WTC11 (cell line): ENCODE measurements around the gene TBL1X.

ENCODE experiments used
- AFF4 ChIP-seq: sonication (generic); formaldehyde crosslinking; IDR thresholded peaks from 2 replicates; pipeline ENCODE4 v1.8.1; 2023; ENCODE audit warnings: mild to moderate bottlenecking, missing genetic modification reagents, borderline replicate concordance
- ATF1 ChIP-seq: sonication (generic); formaldehyde crosslinking; IDR thresholded peaks from 2 replicates; pipeline ENCODE4 v1.8.1; 2023; ENCODE audit warnings: mild to moderate bottlenecking, moderate library complexity, missing genetic modification reagents
- FOXK1 ChIP-seq: sonication (generic); formaldehyde crosslinking; IDR thresholded peaks from 2 replicates; pipeline ENCODE4 v1.8.0; 2022; ENCODE audit warnings: mild to moderate bottlenecking, moderate library complexity, missing genetic modification reagents
- GABPB1 ChIP-seq: sonication (generic); formaldehyde crosslinking; IDR thresholded peaks from 2 replicates; pipeline ENCODE4 v1.8.1; 2023; ENCODE audit warnings: mild to moderate bottlenecking, missing genetic modification reagents
- HMGA2 ChIP-seq: fragments of 250-450 bp; sonication (Bioruptor Pico); IDR thresholded peaks from 2 replicates; pipeline ENCODE4 v1.4.0; 2021; ENCODE audit warnings: mild to moderate bottlenecking, moderate library complexity
- NR1H2 ChIP-seq: sonication (generic); formaldehyde crosslinking; IDR thresholded peaks from 2 replicates; pipeline ENCODE4 v1.9.0; 2021; ENCODE audit warnings: mild to moderate bottlenecking, moderate library complexity, missing genetic modification reagents
- PRRX2 ChIP-seq: fragments of 250-450 bp; sonication (Bioruptor Pico); IDR thresholded peaks from 2 replicates; pipeline ENCODE4 v1.8.0; 2021; ENCODE audit warnings: mild to moderate bottlenecking
- SP1 ChIP-seq: sonication (generic); formaldehyde crosslinking; conservative IDR thresholded peaks from 2 replicates; pipeline ENCODE4 v1.8.1; 2022; ENCODE audit warnings: missing genetic modification reagents
- USF2 ChIP-seq: sonication (generic); formaldehyde crosslinking; IDR thresholded peaks from 2 replicates; pipeline ENCODE4 v1.8.1; 2023; ENCODE audit warnings: mild to moderate bottlenecking, missing genetic modification reagents, moderate library complexity
- ZNF138 ChIP-seq: sonication (generic); formaldehyde crosslinking; conservative IDR thresholded peaks from 2 replicates; pipeline ENCODE4 v1.8.1; 2022; ENCODE audit warnings: mild to moderate bottlenecking, moderate library complexity, missing genetic modification reagents
- ZNF219 ChIP-seq: sonication (generic); formaldehyde crosslinking; IDR thresholded peaks from 2 replicates; pipeline ENCODE4 v1.8.0; 2023; ENCODE audit warnings: missing genetic modification reagents, mild to moderate bottlenecking, borderline replicate concordance
- TF ChIP-seq, protein P1 (sequence below): fragments of 200-600 bp; IDR thresholded peaks from 2 replicates; pipeline ENCODE4 v1.8.0; 2022; ENCODE audit warnings: antibody characterized with exemption

DNA sequence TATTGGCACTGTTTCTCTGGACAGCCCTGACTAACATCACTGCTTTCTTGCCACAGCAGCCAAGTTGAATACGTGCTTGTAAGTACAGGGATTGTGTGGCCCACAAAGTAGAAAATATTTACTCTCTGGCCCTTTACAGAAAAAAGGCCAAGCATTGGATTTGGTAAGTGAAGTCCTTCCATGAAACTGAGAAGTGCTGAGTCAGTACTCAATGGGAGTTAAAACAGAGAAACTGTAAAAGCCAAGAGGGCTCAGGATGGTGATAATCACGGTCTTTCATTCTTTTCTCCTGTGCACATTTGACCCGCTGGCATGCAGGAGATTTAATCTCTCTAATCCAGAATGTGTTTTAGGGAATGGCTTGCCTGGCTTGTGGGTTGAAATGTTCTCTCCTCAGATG lies 46.1 kb downstream of the TBL1X start:
- TF ChIP-seq, protein P1, sequence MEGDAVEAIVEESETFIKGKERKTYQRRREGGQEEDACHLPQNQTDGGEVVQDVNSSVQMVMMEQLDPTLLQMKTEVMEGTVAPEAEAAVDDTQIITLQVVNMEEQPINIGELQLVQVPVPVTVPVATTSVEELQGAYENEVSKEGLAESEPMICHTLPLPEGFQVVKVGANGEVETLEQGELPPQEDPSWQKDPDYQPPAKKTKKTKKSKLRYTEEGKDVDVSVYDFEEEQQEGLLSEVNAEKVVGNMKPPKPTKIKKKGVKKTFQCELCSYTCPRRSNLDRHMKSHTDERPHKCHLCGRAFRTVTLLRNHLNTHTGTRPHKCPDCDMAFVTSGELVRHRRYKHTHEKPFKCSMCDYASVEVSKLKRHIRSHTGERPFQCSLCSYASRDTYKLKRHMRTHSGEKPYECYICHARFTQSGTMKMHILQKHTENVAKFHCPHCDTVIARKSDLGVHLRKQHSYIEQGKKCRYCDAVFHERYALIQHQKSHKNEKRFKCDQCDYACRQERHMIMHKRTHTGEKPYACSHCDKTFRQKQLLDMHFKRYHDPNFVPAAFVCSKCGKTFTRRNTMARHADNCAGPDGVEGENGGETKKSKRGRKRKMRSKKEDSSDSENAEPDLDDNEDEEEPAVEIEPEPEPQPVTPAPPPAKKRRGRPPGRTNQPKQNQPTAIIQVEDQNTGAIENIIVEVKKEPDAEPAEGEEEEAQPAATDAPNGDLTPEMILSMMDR: no peak
- TF ChIP-seq SP1 (no peak), ATF1 (no peak), HMGA2 (no peak), NR1H2 (CRISPR knock-in tag) (no peak), FOXK1 (CRISPR knock-in tag) (no peak), ZNF219 (CRISPR knock-in tag) (no peak), ZNF138 (CRISPR knock-in tag) (no peak), GABPB1 (CRISPR knock-in tag) (no peak), USF2 (CRISPR knock-in tag) (no peak), AFF4 (CRISPR knock-in tag) (no peak), PRRX2 (CRISPR knock-in tag) (no peak)
